Measurements from ENCODE around the gene SETD4.

DNA sequence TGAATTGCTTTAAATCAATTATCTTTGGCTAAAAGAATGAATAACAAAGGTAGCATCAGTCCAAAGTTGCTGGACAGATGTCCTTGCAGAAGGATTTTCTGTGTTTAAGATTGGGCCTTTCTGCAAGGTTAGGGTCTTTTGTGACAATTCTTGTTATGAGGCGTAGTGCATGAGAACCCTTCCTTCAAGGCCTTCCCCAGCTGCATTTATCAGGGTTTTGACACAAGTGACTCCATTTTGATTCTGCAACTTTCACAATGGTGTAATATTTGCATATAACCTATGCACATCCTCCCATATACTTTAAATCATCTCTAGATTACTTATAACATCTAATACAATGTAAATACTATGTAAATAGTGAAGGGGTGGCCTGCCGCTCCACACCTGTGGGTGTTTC, 1.1 kb upstream of the SETD4 start:
- TF ChIP-seq CTCF (IDR thresholded peaks at IDR 0.05) (no peak), POLR2A (IDR thresholded peaks at IDR 0.05) (no peak)
